ENCODE data around the gene SRBD1.
A peak's percentile ranks its signal among the peaks of the same experiment; 100 is the strongest.

SRBD1 gene

GRCh38 chr2:45631319-45631718 is 20.3 kb upstream of the SRBD1 start:
- DNase-seq = no peak

- no peak for DNase-seq
These were observed 18.9 kb upstream of the SRBD1 start for GRCh38 chr2:45629971-45630370.

- no peak for DNase-seq
These were observed 16.8 kb upstream of the SRBD1 start for GRCh38 chr2:45627911-45628310.

GRCh38 chr2:45626387-45627221 is 15.5 kb upstream of the SRBD1 start:
- no peak for DNase-seq

- DNase-seq = no peak
These were observed 14.8 kb upstream of the SRBD1 start for GRCh38 chr2:45625824-45626223.

- DNase-seq = no peak
These were observed 12.0 kb upstream of the SRBD1 start for GRCh38 chr2:45623098-45623497.

GRCh38 chr2:45622336-45623075 is 11.4 kb upstream of the SRBD1 start:
- no peak for DNase-seq

- DNase-seq = no peak
These were observed 6.4 kb upstream of the SRBD1 start for GRCh38 chr2:45617496-45617895.

- no peak for DNase-seq
These were observed 5.8 kb upstream of the SRBD1 start for GRCh38 chr2:45616658-45617411.

GRCh38 chr2:45614871-45615415 is 3.9 kb upstream of the SRBD1 start:
- DNase-seq = no peak

- DNase-seq = no peak
These were observed 3.3 kb upstream of the SRBD1 start for GRCh38 chr2:45614330-45614729.

GRCh38 chr2:45612731-45613130 is 1.7 kb upstream of the SRBD1 start:
- no peak for DNase-seq

GRCh38 chr2:45612285-45612684 is 1.2 kb upstream of the SRBD1 start:
- DNase-seq = no peak

GRCh38 chr2:45610281-45611019 is 617 bp downstream of the SRBD1 start:
- DNase-seq = peak; percentile 51

GRCh38 chr2:45607701-45608100 is 3.4 kb downstream of the SRBD1 start:
- peak; percentile 9 for DNase-seq

- no peak for DNase-seq
These were observed 4.3 kb downstream of the SRBD1 start for GRCh38 chr2:45606796-45607195.

GRCh38 chr2:45605116-45605515 is 6.0 kb downstream of the SRBD1 start:
- no peak for DNase-seq

- DNase-seq = no peak
These were observed 8.4 kb downstream of the SRBD1 start for GRCh38 chr2:45602624-45603023.

- DNase-seq = no peak
These were observed 12.5 kb downstream of the SRBD1 start for GRCh38 chr2:45598545-45598944.

GRCh38 chr2:45596761-45597160 is 14.3 kb downstream of the SRBD1 start:
- no peak for DNase-seq

GRCh38 chr2:45595721-45596435 is 15.2 kb downstream of the SRBD1 start:
- no peak for DNase-seq

GRCh38 chr2:45591073-45591472 is 20.0 kb downstream of the SRBD1 start:
- DNase-seq = no peak

Measured in DMS 273 treated with DMSO at 0.1 percent for 48 hours (cell line).